HepG2 (cell line): ENCODE results near the gene TNFSF9. TPM values are rescaled to one million over a fixed set of nuclear protein-coding genes. Genes with fewer than 3 reads are reported as not detected.

Experiments used
- ATAC-seq: fragments of 200-7000 bp; cut with Tn5 transposase; 3 replicates; pipeline ENCODE4 v1.9.1; 2020; ENCODE audit warnings: mild to moderate bottlenecking, moderate library complexity
- BruUV-seq: library from RNA; stranded (reverse); fragments of 400-500 nt; replicated peaks from 2 replicates; lab custom pipeline; 2021; lab: Mats Ljungman, UMichigan
- CTCF ChIA-PET: fragments of 300-600 bp; formaldehyde crosslinking; extraction: SDS; loops from one replicate; lab custom pipeline; 2021; ENCODE audit warnings: low total read pairs, inconsistent platforms, low intra/inter-chr PET ratio; lab: Yijun Ruan, JAX
- POLR2A ChIA-PET: fragments of 350-600 bp; sonication (Branson Sonifier 250); formaldehyde crosslinking; loops from one replicate; lab custom pipeline; 2020; ENCODE audit warnings: antibody characterized with exemption, inconsistent platforms; lab: Yijun Ruan, JAX
- DNase-seq: peaks from one replicate; pipeline ENCODE4 v3.0.0-alpha.2; 2015; ENCODE audit warnings: low spot score
- FAIRE-seq: peaks from 3 replicates; lab custom pipeline; 2011; peaks lifted over from hg19 to GRCh38; lab: Jason Lieb, UNC
- H2AFZ ChIP-seq: one replicate; pipeline ENCODE4 v1.6.1; 2011; ENCODE audit warnings: low read length, inconsistent platforms
- H3K27ac ChIP-seq: fragments of 300-600 bp; 3 replicates; pipeline ENCODE4 v1.8.0; 2011; ENCODE audit warnings: mixed run types, mild to moderate bottlenecking, mixed read lengths, low read length, inconsistent platforms; ENCODE audit not compliant: insufficient read depth; ENCODE audit errors: extremely low read length
- H3K27me3 ChIP-seq, 2 experiments: fragments of 200-600 bp in 1 of 2; 2 replicates in 1 of 2; 3 replicates in 1 of 2; pipeline versions ENCODE4 v1.6.0 to v1.8.0; 2011; ENCODE audit warnings: low read length in 2 of 2, mild to moderate bottlenecking in 2 of 2, moderate library complexity in 2 of 2, inconsistent platforms in 1 of 2; ENCODE audit not compliant: insufficient read depth in 2 of 2, control insufficient read depth in 1 of 2
- H3K36me3 ChIP-seq, 2 experiments: fragments of 200-600 bp in 1 of 2; replicated peaks in 1 of 2; 2 replicates in 1 of 2; 3 replicates in 1 of 2; pipeline versions ENCODE4 v1.5.1 to v1.8.0; 2011; ENCODE audit warnings: low read length in 2 of 2, inconsistent platforms in 1 of 2; ENCODE audit not compliant: insufficient read depth in 2 of 2, control insufficient read depth in 1 of 2
- H3K4me1 ChIP-seq: 2 replicates; pipeline ENCODE4 v1.5.1; 2012; ENCODE audit warnings: low read length, inconsistent platforms; ENCODE audit not compliant: insufficient read depth
- H3K4me2 ChIP-seq: 2 replicates; pipeline ENCODE4 v1.6.0; 2011; ENCODE audit warnings: low read depth, low read length, inconsistent platforms
- H3K4me3 ChIP-seq, 3 experiments: fragments of 200-600 bp in 1 of 3; sonication (generic), shearing (Covaris generic) in 1 of 3; replicated peaks in 1 of 3; 2 replicates each; pipeline ENCODE4 v1.5.1; 2011 to 2016; ENCODE audit warnings: low read length in 3 of 3, inconsistent platforms in 2 of 3, low read depth in 2 of 3, mild to moderate bottlenecking in 2 of 3, control low read depth in 1 of 3, mixed read lengths in 1 of 3; ENCODE audit not compliant: insufficient read depth in 1 of 3
- H3K79me2 ChIP-seq: one replicate; pipeline ENCODE4 v1.6.1; 2011; ENCODE audit warnings: low read length, inconsistent platforms; ENCODE audit not compliant: insufficient read depth
- H3K9ac ChIP-seq: 2 replicates; pipeline ENCODE4 v1.6.0; 2011; ENCODE audit warnings: mild to moderate bottlenecking, low read depth, low read length, inconsistent platforms; ENCODE audit not compliant: insufficient read depth
- H3K9me3 ChIP-seq: 2 replicates; pipeline ENCODE4 v1.5.1; 2012; ENCODE audit warnings: mild to moderate bottlenecking, low read length
- H4K20me1 ChIP-seq: 2 replicates; pipeline ENCODE4 v1.6.0; 2011; ENCODE audit warnings: inconsistent platforms, mild to moderate bottlenecking, low read length, moderate library complexity; ENCODE audit not compliant: insufficient read depth
- CEBPZ ChIP-seq: IDR thresholded peaks from 2 replicates; pipeline ENCODE4 v1.6.1; 2012; ENCODE audit warnings: low read length, improper control_type of control experiment
- CENPBD1 ChIP-seq: sonication (generic); formaldehyde crosslinking; IDR thresholded peaks from 2 replicates; pipeline ENCODE4 v1.8.0; 2022; ENCODE audit warnings: missing genetic modification reagents, low read depth, mild to moderate bottlenecking, borderline replicate concordance
- MTA1 ChIP-seq: sonication (generic); formaldehyde crosslinking; IDR thresholded peaks from 2 replicates; pipeline ENCODE4 v1.4.0; 2020; ENCODE audit warnings: missing genetic modification reagents, mild to moderate bottlenecking, borderline replicate concordance
- PAWR ChIP-seq: sonication (generic); formaldehyde crosslinking; IDR thresholded peaks from 2 replicates; pipeline ENCODE4 v1.4.0; 2020; ENCODE audit warnings: missing genetic modification reagents, mild to moderate bottlenecking, borderline replicate concordance
- PPARG ChIP-seq: conservative IDR thresholded peaks from 2 replicates; pipeline ENCODE4 v1.6.1; 2016; ENCODE audit warnings: missing biosample characterization, missing genetic modification reagents
- TEF ChIP-seq: sonication (generic); formaldehyde crosslinking; IDR thresholded peaks from 2 replicates; pipeline ENCODE4 v1.5.0; 2020; ENCODE audit warnings: missing genetic modification reagents
- U2AF2 ChIP-seq: fragments of 200-400 bp; formaldehyde crosslinking; IDR thresholded peaks from 2 replicates; pipeline ENCODE4 v1.6.1; 2017; ENCODE audit warnings: low read depth, mild to moderate bottlenecking, low read length
- ZKSCAN1 ChIP-seq: fragments of 150-350 bp; IDR thresholded peaks from 2 replicates; pipeline ENCODE4 v1.6.1; 2014; ENCODE audit warnings: low read length
- ZNF180 ChIP-seq: sonication (generic); formaldehyde crosslinking; IDR thresholded peaks from 2 replicates; pipeline ENCODE4 v1.4.0; 2020; ENCODE audit warnings: low read depth, missing genetic modification reagents, borderline replicate concordance
- ZNF335 ChIP-seq: sonication (generic); formaldehyde crosslinking; IDR thresholded peaks from 2 replicates; pipeline ENCODE4 v1.4.0; 2020; ENCODE audit warnings: missing genetic modification reagents
- ZNF431 ChIP-seq: sonication (generic); formaldehyde crosslinking; IDR thresholded peaks from 2 replicates; pipeline ENCODE4 v1.9.0; 2022; ENCODE audit warnings: missing genetic modification reagents, low read depth, mild to moderate bottlenecking, borderline replicate concordance
- ZNF550 ChIP-seq: sonication (generic); formaldehyde crosslinking; IDR thresholded peaks from 2 replicates; pipeline ENCODE4 v1.4.0; 2020; ENCODE audit warnings: mild to moderate bottlenecking, missing genetic modification reagents, borderline replicate concordance
- ZNF710 ChIP-seq: sonication (generic); formaldehyde crosslinking; IDR thresholded peaks from 2 replicates; pipeline ENCODE4 v1.5.0; 2020; ENCODE audit warnings: mild to moderate bottlenecking, missing genetic modification reagents, borderline replicate concordance
- ZNF766 ChIP-seq: sonication (generic); formaldehyde crosslinking; IDR thresholded peaks from 2 replicates; pipeline ENCODE4 v1.5.0; 2020; ENCODE audit warnings: missing genetic modification reagents, borderline replicate concordance
- WGBS: methylation state at CpG from one replicate; pipeline ENCODE4 v1.1.6; 2017; ENCODE audit warnings: low lambda C conversion rate; 5-methylcytosine and 5-hydroxymethylcytosine counted together
- in situ Hi-C: cut with HindIII; loops from 2 replicates; pipeline ENCODE4 v1.10.0; 2017; ENCODE audit warnings: low pct_unique_long_range_greater_than_20kb; ENCODE audit not compliant: extremely low pct_ligation_motif_present
- intact Hi-C: fragments of 100-400 bp; cut with micrococcal nuclease; formaldehyde crosslinking; loops from one replicate; pipeline ENCODE4 v1.10.0; 2022; ENCODE audit not compliant: unreplicated experiment
- polyA plus RNA-seq, 8 experiments: library from polyadenylated mRNA; depleted of rRNA in 3 of 8; stranded (reverse) in 7 of 8; unstranded in 1 of 8; fragments of >200 nt; fragmentation: Illumina TruSeq in 4 of 8; extraction: Trizol in 4 of 8; gene quantifications; 2 replicates each; pipeline versions ENCODE4 v1.2.1 to v1.2.3, GENCODE V29; 2011 to 2016; ENCODE audit warnings: low read depth in 4 of 8, missing spikeins in 1 of 8, mixed read lengths in 1 of 8; ENCODE audit not compliant: insufficient read depth in 1 of 8
- total RNA-seq, 5 experiments: library from RNA; depleted of rRNA; stranded (reverse); fragments of >200 nt; fragmentation: Illumina TruSeq; extraction: Trizol; gene quantifications; 2 replicates each; pipeline ENCODE4 v1.2.3, GENCODE V29; 2016; ENCODE audit warnings: low read depth in 1 of 5

Gene TNFSF9
- total and polyA plus RNA-seq, 2 of the 13 experiments (the other 11 are each of a cell fraction or from before 2014, with no cell fraction given) = 1.0 to 1.8 TPM

- peak; percentile 17; the same call in 1 of the 3 replicates for ATAC-seq
- in situ Hi-C loops = no loop called here
- BruUV-seq = no TSS peak
Observed at GRCh38 chr19:6500837-6501739, 29.7 kb upstream of the TNFSF9 start.

More at GRCh38 chr19:6500837-6501739, 29.7 kb upstream of the TNFSF9 start:
- peaks cover 3 to 34% of the 10 kb centered on the region in 2 experiments for H3K27me3 ChIP-seq
- no peak overlapping the region for H3K27ac ChIP-seq
- 0 out of 2 replicates have a peak, but pooled peaks cover 4% of the 10 kb centered on the region for H3K4me1 ChIP-seq
- TF ChIP-seq CEBPZ (no peak), MTA1 (CRISPR knock-in tag) (no peak), TEF (CRISPR knock-in tag) (no peak), ZNF710 (CRISPR knock-in tag) (no peak), ZNF550 (CRISPR knock-in tag) (no peak), ZNF180 (no peak), CENPBD1 (CRISPR knock-in tag) (no peak), U2AF2 (no peak), ZNF766 (CRISPR knock-in tag) (no peak), PAWR (no peak), ZNF335 (CRISPR knock-in tag) (no peak), PPARG (CRISPR knock-in tag) (no peak), ZNF431 (CRISPR knock-in tag) (no peak), ZKSCAN1 (no peak)
- H3K36me3 ChIP-seq = no peaks in the 10 kb centered on the region
- H3K4me2 ChIP-seq = no peak overlapping the region
- H3K4me3 ChIP-seq = 0 out of 6 replicates have a peak overlapping the region, but pooled peaks of 1 of the 3 experiments have one; percentile 57
- no peak for DNase-seq
- ChIA-PET POLR2A (no interaction called here), CTCF (no interaction called here)
- H4K20me1 ChIP-seq = no peaks in the 10 kb centered on the region
- FAIRE-seq = no peak
- no peaks in the 10 kb centered on the region for H3K79me2 ChIP-seq
- no peaks in the 10 kb centered on the region for H3K9me3 ChIP-seq
- 32% methylated on average over 16 of the region's 24 CpGs for WGBS
- H2AFZ ChIP-seq = no peak overlapping the region
- no peak overlapping the region for H3K9ac ChIP-seq
- intact Hi-C loops = no loop called here
